Activated T-helper 1 cell treated with anti-CD3 and anti-CD28 coated beads, Interleukin-2, amount 50 U/mL, for 16 hours (primary cell): ENCODE measurements around the gene GNAT3.

Source experiments
- DNase-seq, 2 donors: peaks; one replicate each; pipeline ENCODE4 v3.0.0-alpha.2; 2020; ENCODE audit warnings: low read depth in 1 of 2, low spot score in 1 of 2

Gene GNAT3

GRCh38 chr7:80500325-80500724, 11.5 kb downstream of the GNAT3 start:
- no peak for DNase-seq

GRCh38 chr7:80499350-80499953, 12.4 kb downstream of the GNAT3 start:
- no peak for DNase-seq

DNA sequence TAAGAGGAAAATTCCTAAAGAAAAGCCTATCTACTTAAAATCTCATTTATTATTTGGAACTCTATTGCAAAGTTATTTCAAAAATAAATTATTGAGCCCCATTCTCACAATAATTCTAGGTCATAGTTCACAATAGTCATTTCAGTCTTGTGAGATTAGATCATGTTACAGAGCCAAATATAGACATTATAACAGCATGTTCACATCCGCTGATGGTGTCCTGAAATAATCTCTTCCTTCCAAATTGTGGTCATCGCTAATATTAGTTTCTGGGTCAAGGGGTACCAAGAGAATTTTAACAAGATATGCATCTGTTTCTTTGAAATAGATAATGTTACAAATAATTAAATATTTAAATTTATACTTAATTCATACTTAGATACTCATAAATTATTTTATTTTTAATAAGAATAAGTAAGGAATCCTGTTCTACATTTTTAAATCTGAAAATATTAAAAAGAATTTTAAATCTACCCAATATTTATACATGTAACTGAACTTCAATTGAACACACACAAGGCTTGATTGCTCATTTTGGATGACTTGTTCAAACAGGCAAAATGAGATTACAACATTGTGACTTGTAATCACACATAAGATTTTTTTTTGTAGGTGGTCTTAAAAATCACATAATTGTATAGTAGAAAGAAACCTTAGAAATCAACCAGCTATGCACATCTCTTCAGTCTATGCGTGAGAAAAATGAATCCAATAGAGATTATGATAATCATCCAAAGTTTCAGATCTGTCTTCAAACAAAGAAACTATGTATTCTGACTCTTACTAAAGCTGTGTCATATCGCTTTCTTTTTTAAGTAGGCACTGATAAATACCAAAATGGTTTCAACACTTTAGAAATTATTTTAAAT, 13.1 kb downstream of the GNAT3 start:
- no peak for DNase-seq

DNA sequence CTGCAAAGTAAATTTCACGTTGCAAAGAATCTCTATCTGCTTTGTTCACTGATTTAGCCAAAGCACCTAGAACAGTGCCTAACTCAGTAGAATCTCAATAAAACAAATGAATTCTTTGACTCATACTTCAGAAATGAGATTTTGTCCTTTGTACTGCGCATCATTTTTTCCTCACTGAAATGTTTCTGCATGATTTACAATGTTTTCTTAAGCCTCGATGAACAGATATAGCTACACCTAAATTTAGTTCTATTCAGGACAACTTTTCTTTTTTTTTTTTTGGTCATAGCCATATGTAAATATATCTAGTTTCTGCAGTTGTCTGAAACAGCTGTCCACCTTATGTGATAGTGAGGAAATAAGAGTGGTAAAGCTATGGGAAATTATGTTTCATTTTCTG, 15.3 kb downstream of the GNAT3 start:
- DNase-seq = no peak

GRCh38 chr7:80493121-80493849, 18.6 kb downstream of the GNAT3 start:
- no peak for DNase-seq

DNA sequence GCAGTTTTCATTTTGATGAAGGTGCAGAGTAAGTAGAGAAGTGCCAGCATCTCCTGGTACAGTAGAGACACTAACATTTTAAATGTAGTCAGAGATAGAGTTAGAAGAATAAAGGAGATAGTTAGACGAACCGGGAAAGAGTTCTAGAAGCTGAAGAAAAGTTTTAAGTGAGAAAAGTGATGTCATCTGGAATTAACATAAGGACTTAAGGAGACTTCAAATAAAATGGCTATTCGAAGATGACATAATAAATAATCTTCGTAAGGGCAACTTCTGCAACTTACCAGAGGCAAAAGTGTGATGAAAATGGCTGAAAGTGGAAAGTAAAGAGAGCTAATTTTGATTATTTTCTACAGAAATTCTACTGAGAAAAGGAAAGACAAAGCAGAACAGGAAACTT, 20.4 kb downstream of the GNAT3 start:
- no peak for DNase-seq

GRCh38 chr7:80488851-80489370, 23.0 kb downstream of the GNAT3 start:
- no peak for DNase-seq

- no peak for DNase-seq
Measured at GRCh38 chr7:80488406-80488805, 23.5 kb downstream of the GNAT3 start.

DNA sequence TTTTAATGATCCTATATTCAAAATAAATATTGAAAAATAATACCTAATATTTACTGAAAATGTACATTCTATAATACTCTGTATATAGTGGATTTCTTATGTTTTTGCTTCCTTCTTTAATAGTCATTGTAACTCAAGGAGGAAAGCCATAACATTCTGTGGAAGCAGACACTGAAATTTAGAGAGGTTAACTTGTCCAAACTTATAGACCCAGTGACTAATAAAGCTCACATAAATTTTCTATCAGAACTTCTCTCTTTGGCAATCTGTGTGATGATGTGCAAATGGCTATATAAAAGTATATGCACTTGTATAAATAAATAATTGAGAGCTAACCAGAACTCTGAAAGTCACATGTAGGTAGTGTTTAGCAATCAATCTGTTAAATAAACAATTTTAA, 26.1 kb downstream of the GNAT3 start:
- no peak for DNase-seq

DNA sequence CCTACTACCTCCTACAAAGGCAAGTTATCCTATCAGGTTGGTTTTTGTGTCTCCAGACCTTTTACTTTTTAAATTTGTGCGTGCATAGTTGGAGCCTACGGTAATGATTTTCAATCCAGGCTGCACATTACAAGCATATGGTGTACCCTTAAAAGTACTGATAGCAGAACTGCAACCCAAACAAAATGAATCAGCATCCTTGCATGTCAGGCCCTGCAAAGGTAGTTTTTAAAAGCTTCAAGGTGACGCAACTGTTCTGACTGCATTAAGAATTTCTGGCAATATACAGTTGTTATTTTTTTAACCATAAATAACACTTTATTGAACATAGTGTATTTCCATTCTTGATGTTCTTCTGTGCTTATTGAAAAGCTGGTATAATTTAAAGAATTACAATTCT, 28.9 kb downstream of the GNAT3 start:
- DNase-seq = no peak

- DNase-seq = no peak
Measured at GRCh38 chr7:80481196-80481884, 30.5 kb downstream of the GNAT3 start.

DNA sequence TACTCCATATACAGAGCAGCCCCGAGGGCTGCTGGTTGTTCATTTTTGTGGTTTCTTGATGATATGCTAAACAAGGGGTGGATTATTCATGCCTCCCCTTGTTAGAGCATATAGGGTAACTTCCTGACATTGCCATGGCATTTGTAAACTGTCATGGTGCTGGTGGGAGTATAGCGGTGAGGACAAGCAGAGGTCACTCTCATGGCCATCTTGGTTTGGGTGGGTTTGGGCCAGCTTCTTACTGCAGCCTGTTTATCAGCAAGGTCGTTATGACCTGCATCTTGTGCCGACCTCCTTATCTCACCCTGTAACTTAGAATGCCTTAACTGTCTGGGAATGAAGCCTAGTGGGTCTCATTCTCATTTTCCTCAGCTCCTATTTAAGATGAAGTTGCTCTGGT, 31.3 kb downstream of the GNAT3 start:
- DNase-seq = no peak

DNA sequence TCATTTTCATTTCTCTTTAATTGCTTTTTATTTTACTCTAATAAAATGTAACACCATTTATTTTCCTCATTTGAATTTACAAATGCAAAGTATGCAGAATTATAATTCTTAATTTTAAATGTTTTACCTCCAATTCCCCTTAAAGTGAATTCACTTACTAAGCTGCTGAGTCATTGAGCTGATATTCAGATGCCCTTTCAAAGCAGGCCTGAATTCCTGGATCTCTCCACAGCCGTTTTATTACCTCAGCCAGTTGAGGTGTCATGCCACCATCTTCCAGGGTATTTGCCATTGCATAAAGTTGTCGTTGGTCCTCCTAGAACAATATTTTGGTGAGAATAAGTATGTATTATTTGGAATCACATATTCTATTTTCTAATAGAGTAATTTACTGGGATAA, 33.2 kb downstream of the GNAT3 start:
- no peak for DNase-seq

DNA sequence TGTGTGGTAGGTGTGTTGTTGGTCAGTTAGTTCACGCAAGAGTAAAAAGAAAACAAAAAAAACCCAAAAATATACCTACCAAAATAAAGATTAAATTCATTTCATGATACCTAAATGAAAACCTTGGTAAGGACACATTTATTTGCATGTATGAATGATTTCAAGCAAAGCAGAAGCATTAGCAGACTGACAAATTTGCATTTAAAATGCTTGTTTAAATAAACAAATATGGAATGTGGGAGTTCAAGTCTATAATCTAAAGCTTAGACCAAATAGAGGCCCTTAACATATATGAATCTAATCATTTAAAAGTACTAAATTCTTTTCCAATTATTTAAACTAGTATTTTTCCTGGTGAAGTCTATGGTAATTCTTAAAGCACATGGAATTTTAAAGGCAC, 35.8 kb downstream of the GNAT3 start:
- no peak for DNase-seq

DNA sequence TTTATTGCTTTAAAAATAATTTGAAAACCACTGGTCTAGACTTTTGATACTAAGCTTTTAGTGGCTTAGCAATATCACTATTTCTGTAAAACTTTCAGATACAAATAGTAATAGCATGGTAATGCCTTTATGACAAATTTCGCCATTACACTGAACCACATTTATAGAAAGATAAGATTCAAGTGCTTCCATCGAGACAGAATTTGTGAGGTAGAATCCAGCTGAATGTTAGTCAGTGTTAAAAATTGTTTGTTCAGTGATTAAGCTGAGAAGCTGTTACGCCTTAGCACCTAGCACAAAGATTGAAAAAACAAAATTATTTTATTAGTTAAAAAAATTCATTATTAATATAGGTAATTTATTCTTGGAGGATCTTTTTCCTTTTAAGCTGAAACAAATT, 36.5 kb downstream of the GNAT3 start:
- no peak for DNase-seq

GRCh38 chr7:80473751-80474150, 38.1 kb downstream of the GNAT3 start:
- DNase-seq = no peak

DNA sequence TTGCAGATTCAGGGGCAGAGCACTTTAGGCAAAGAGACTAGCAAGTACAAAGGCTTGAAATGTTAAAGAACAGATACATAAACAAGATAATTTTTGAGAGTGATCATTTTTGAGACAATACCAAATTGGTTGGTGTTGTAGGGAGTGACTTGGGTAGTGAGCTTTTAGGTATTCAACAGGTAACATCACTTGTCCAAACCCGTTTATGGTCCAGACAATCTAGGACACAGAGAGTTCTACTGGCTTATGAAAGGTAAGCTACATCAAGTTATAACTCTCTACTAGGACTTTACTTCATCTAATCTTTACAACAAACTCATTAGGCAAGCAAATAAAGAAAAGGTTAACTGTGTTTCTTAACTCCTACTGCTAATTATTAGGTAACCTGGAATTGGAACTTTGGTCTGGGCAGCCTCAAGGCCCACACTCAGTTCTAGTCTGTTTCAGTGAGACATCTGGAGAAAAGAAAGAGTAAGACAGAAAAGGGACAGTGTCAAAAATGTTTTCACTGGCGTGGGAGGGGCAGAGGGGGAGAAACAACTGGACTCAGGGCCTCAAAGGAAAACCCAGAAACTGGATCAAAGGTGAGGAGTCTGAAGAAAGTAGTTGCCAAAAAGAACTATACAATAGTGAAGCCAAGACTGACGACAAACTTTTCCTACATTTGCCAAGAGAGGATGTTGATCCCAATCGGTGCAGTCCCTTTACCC, 39.2 kb downstream of the GNAT3 start:
- DNase-seq = no peak

DNA sequence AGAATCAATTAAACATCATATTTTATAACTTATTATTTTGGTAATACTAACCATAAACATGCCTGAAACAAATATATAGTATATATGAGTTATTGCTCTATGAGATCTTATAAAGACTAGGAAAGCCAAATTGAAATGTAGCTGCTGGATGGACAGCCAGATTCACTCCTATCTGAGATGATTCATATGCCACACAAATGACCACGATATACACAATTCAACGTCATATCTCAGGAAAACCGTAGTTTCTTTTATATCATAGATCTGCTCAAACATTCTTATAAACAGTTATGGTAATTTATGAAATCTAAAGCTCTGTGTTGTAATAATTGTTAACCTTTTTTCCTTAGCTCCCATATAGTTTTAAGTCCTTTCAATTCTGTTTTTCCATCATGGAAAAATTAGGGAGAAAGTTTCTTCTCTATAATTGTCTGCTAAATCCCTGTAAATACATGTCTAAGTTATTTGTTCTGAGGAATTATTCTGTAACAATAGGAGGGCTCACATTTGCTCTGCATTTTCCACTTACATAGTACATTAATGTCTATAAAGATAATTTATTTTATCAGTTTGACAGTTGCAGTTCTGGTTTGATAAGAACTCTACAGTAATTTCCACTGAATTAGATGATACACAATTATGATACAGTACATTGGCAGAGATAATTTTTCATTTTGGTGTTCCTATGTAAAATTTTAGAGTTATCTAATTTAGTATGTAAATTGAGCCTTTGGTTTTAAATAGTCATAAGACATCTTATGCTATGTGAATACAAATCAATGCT, 42.7 kb downstream of the GNAT3 start:
- DNase-seq = no peak

GRCh38 chr7:80467069-80467468, 44.8 kb downstream of the GNAT3 start:
- DNase-seq = no peak

DNA sequence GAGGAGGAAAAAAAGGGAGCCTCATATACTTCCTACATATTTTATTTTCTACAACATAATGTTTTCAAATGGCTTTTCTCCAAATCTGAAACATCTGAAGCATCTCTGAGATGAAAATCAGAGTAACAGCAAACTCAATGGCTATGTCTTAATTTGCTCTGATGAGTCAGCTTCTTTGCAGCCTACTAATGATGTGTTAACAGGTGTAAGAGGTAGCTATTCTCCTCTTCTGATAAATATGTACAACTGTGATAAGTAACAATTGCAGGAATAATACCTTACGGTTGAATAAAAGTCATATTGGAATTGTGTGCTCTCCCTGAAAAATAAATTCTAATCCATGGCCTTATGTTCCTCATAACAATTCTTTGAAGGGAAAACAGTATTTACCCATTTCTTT, 45.2 kb downstream of the GNAT3 start:
- DNase-seq = no peak
